Endothelial cell of umbilical vein (primary cell): Measurements from ENCODE around the gene TUBG2. TPM values are rescaled to one million over a fixed set of nuclear protein-coding genes. Genes with fewer than 3 reads are reported as not detected.

Experiments
- BruUV-seq: library from RNA; stranded (reverse); fragments of 400-500 nt; replicated peaks from 2 replicates; lab custom pipeline; 2021; lab: Mats Ljungman, UMichigan
- CTCF ChIA-PET: fragments of 300-600, 350-600 bp; sonication (Branson Sonifier 250); formaldehyde crosslinking; loops from one replicate; lab custom pipeline; 2021; ENCODE audit warnings: antibody characterized with exemption, inconsistent platforms; lab: Charles Lee
- POLR2A ChIA-PET: fragments of 300-600, 350-600 bp; sonication (Branson Sonifier 250); formaldehyde crosslinking; loops from one replicate; lab custom pipeline; 2021; ENCODE audit warnings: antibody characterized with exemption, inconsistent platforms; lab: Charles Lee
- DNase-seq: peaks from one replicate; pipeline ENCODE4 v3.0.0-alpha.2; 2011; ENCODE audit warnings: low read depth, low spot score
- FAIRE-seq: peaks from 2 replicates; lab custom pipeline; 2011; peaks lifted over from hg19 to GRCh38; lab: Jason Lieb, UNC
- H2AFZ ChIP-seq: 2 replicates; pipeline ENCODE4 v1.6.0; 2012; ENCODE audit warnings: low read depth, low read length, control low read depth, inconsistent platforms
- H3K27ac ChIP-seq: 2 replicates; pipeline ENCODE4 v1.5.1; 2011; ENCODE audit warnings: low read depth, mild to moderate bottlenecking, control low read depth, low read length, moderate library complexity; ENCODE audit not compliant: insufficient read depth
- H3K27me3 ChIP-seq, 2 experiments: 2 replicates each; pipeline versions ENCODE4 v1.6.0 to v1.6.1; 2011; ENCODE audit warnings: low read length in 2 of 2, mixed read lengths in 1 of 2; ENCODE audit not compliant: control insufficient read depth in 2 of 2, insufficient read depth in 2 of 2
- H3K36me3 ChIP-seq, 2 experiments: 2 replicates in 1 of 2; 3 replicates in 1 of 2; pipeline ENCODE4 v1.5.1; 2011; ENCODE audit warnings: low read length in 2 of 2, mild to moderate bottlenecking in 1 of 2, moderate library complexity in 1 of 2; ENCODE audit not compliant: control insufficient read depth in 2 of 2, insufficient read depth in 2 of 2; ENCODE audit errors: extremely low read depth in 1 of 2
- H3K4me1 ChIP-seq: 3 replicates; pipeline ENCODE4 v1.5.1; 2011; ENCODE audit warnings: mild to moderate bottlenecking, low read length; ENCODE audit not compliant: control insufficient read depth, insufficient read depth; ENCODE audit errors: extremely low read depth
- H3K4me2 ChIP-seq: 2 replicates; pipeline ENCODE4 v1.6.1; 2011; ENCODE audit warnings: low read length, control low read depth, mixed read lengths; ENCODE audit not compliant: insufficient read depth
- H3K4me3 ChIP-seq, 3 experiments: fragments of 200-600 bp in 1 of 3; sonication (generic), shearing (Covaris generic) in 1 of 3; replicated peaks in 1 of 3; 2 replicates each; pipeline ENCODE4 v1.5.1; 2011 to 2016; ENCODE audit warnings: control low read depth in 3 of 3, low read length in 3 of 3, mild to moderate bottlenecking in 2 of 3, inconsistent platforms in 1 of 3, low read depth in 1 of 3, moderate library complexity in 1 of 3; ENCODE audit not compliant: insufficient read depth in 1 of 3
- H3K79me2 ChIP-seq: 2 replicates; pipeline ENCODE4 v1.6.0; 2012; ENCODE audit warnings: low read length, inconsistent platforms; ENCODE audit not compliant: control insufficient read depth, insufficient read depth
- H3K9ac ChIP-seq: replicated peaks from 2 replicates; pipeline ENCODE3; 2011; ENCODE audit warnings: low read length, control low read depth; ENCODE audit not compliant: insufficient read depth; ENCODE audit errors: extremely low read depth
- H3K9me1 ChIP-seq: replicated peaks from 3 replicates; pipeline ENCODE4 v1.6.0; 2011; ENCODE audit warnings: mild to moderate bottlenecking, low read length; ENCODE audit not compliant: control insufficient read depth, insufficient read depth; ENCODE audit errors: extremely low read depth
- H3K9me3 ChIP-seq: replicated peaks from 2 replicates; pipeline ENCODE4 v1.5.1; 2012; ENCODE audit warnings: low read length, inconsistent platforms; ENCODE audit not compliant: control insufficient read depth, insufficient read depth
- H4K20me1 ChIP-seq: replicated peaks from 2 replicates; pipeline ENCODE3; 2011; ENCODE audit warnings: mild to moderate bottlenecking, low read length; ENCODE audit not compliant: control insufficient read depth, insufficient read depth; ENCODE audit errors: extremely low read depth
- CTCF ChIP-seq, 2 donors: IDR thresholded peaks; 1 replicate in 1 of 2; 2 replicates in 1 of 2; pipeline ENCODE4 v1.5.1; 2011; ENCODE audit warnings: low read length in 2 of 2, mild to moderate bottlenecking in 2 of 2, moderate library complexity in 2 of 2, control low read depth in 1 of 2, inconsistent platforms in 1 of 2, low read depth in 1 of 2; ENCODE audit not compliant: insufficient read depth in 1 of 2; ENCODE audit errors: extremely low read depth in 1 of 2
- EZH2 ChIP-seq: IDR thresholded peaks from 2 replicates; pipeline ENCODE4 v1.6.1; 2012; ENCODE audit warnings: borderline replicate concordance, low read depth, mild to moderate bottlenecking, moderate library complexity, low read length, inconsistent platforms; ENCODE audit not compliant: severe bottlenecking
- FOS ChIP-seq: IDR thresholded peaks from 2 replicates; pipeline ENCODE4 v1.6.1; 2011; ENCODE audit warnings: mild to moderate bottlenecking, low read length, moderate library complexity, borderline replicate concordance; ENCODE audit not compliant: insufficient read depth
- GATA2 ChIP-seq: IDR thresholded peaks from 2 replicates; pipeline ENCODE4 v1.7.0; 2011; ENCODE audit warnings: low read depth, mild to moderate bottlenecking, moderate library complexity, mixed read lengths, low read length; ENCODE audit not compliant: insufficient read length, insufficient read depth
- JUN ChIP-seq: IDR thresholded peaks from 2 replicates; pipeline ENCODE4 v1.6.1; 2011; ENCODE audit warnings: borderline replicate concordance, low read depth; ENCODE audit not compliant: insufficient read length, insufficient read depth
- MYC ChIP-seq: IDR thresholded peaks from one replicate; pipeline ENCODE4 v1.6.1; 2011; ENCODE audit warnings: mild to moderate bottlenecking, low read depth, low read length
- POLR2A ChIP-seq: IDR thresholded peaks from 2 replicates; pipeline ENCODE4 v1.6.1; 2012; ENCODE audit warnings: low read depth, mild to moderate bottlenecking, control low read depth, low read length
- POLR2AphosphoS5 ChIP-seq: IDR thresholded peaks from 2 replicates; pipeline ENCODE4 v1.6.1; 2012; ENCODE audit warnings: low read depth, mild to moderate bottlenecking, control low read depth, low read length, moderate library complexity; ENCODE audit not compliant: insufficient read depth
- dilution Hi-C: fragments of 300-500 bp; cut with MboI; formaldehyde crosslinking; loops from one replicate; pipeline ENCODE4 v1.15.0; 2019; ENCODE audit warnings: low sequenced_read_pairs; ENCODE audit not compliant: extremely low pct_ligation_motif_present
- intact Hi-C: fragments of 100-400 bp; cut with micrococcal nuclease; formaldehyde crosslinking; loops from one replicate; pipeline ENCODE4 v1.10.0; 2022
- polyA plus RNA-seq, 4 experiments: library from polyadenylated mRNA; depleted of rRNA in 3 of 4; stranded (reverse) in 3 of 4; unstranded in 1 of 4; fragments of >200 nt; gene quantifications; 2 replicates each; pipeline versions ENCODE4 v1.2.1 to v1.2.3, GENCODE V29; 2011 to 2012; ENCODE audit warnings: missing spikeins in 1 of 4
- total RNA-seq: library from RNA; stranded (reverse); gene quantifications from 2 replicates; pipeline ENCODE4 v1.2.3, GENCODE V29; 2021
- TF ChIP-seq, protein P1 (sequence below): IDR thresholded peaks from 2 replicates; pipeline ENCODE4 v1.6.1; 2011; ENCODE audit not compliant: insufficient read depth, insufficient read length

The TUBG2 gene
- total and polyA plus RNA-seq, 2 donors (not counting 3 experiments of a cell fraction or from before 2014, with no cell fraction given): 13.2 to 17.7 TPM

- no peak overlapping the region for H3K4me2 ChIP-seq
- no peaks in the 10 kb centered on the region for H4K20me1 ChIP-seq
- H3K36me3 ChIP-seq: peaks cover 20 to 24% of the 10 kb centered on the region in 2 experiments
- H3K27ac ChIP-seq: no peak overlapping the region
- H3K9me3 ChIP-seq: no peaks in the 10 kb centered on the region
- no peak overlapping the region for H3K4me3 ChIP-seq
- no peak overlapping the region for H2AFZ ChIP-seq
- H3K27me3 ChIP-seq: no peaks in the 10 kb centered on the region
- DNase-seq: no peak
- TF ChIP-seq, protein P1, sequence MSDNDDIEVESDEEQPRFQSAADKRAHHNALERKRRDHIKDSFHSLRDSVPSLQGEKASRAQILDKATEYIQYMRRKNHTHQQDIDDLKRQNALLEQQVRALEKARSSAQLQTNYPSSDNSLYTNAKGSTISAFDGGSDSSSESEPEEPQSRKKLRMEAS: no peak
- TF ChIP-seq MYC: no peak
- TF ChIP-seq JUN: no peak
- no peak for TF ChIP-seq POLR2A
- TF ChIP-seq EZH2: no peak
- no peak for TF ChIP-seq POLR2AphosphoS5
- no peak for TF ChIP-seq GATA2
- TF ChIP-seq FOS: no peak
- TF ChIP-seq CTCF (IDR thresholded peaks at IDR 0.05; ENCODE audit: extremely low read depth in 1 of 2, insufficient read depth in 1 of 2, low read depth in 1 of 2, low read length in 2 of 2): no peak
- peaks cover 4% of the 10 kb centered on the region for H3K4me1 ChIP-seq
- BruUV-seq: no TSS peak
- dilution Hi-C loops (no loop called here), intact Hi-C loops (no loop called here)
- no peak overlapping the region for H3K9ac ChIP-seq
- no peak for FAIRE-seq
- POLR2A ChIA-PET: no interaction called here
- CTCF ChIA-PET: interaction anchor here (1.0 kb wide), 1 partner anchor 35 kb away, joined by 4 read pairs; no protein-coding TSS in a partner anchor
- H3K79me2 ChIP-seq: peaks cover 6% of the 10 kb centered on the region
- no peaks in the 10 kb centered on the region for H3K9me1 ChIP-seq
These were observed 45.3 kb upstream of the TUBG2 start for GRCh38 chr17:42613699-42614295.
